NCI-H748 (cell line): Measurements from ENCODE around the gene FOXO3.
A peak's percentile ranks its signal among the peaks of the same experiment; 100 is the strongest.
"Not testable (repeated sequence)": the region's sequence is repeated elsewhere in the genome, so short reads cannot be mapped to it uniquely, and the experiment has no call there.

ENCODE experiments used
- DNase-seq: peaks from one replicate; lab custom pipeline; 2025; ENCODE audit not compliant: unreplicated experiment; lab: John Stamatoyannopoulos, UW

The FOXO3 gene

DNA sequence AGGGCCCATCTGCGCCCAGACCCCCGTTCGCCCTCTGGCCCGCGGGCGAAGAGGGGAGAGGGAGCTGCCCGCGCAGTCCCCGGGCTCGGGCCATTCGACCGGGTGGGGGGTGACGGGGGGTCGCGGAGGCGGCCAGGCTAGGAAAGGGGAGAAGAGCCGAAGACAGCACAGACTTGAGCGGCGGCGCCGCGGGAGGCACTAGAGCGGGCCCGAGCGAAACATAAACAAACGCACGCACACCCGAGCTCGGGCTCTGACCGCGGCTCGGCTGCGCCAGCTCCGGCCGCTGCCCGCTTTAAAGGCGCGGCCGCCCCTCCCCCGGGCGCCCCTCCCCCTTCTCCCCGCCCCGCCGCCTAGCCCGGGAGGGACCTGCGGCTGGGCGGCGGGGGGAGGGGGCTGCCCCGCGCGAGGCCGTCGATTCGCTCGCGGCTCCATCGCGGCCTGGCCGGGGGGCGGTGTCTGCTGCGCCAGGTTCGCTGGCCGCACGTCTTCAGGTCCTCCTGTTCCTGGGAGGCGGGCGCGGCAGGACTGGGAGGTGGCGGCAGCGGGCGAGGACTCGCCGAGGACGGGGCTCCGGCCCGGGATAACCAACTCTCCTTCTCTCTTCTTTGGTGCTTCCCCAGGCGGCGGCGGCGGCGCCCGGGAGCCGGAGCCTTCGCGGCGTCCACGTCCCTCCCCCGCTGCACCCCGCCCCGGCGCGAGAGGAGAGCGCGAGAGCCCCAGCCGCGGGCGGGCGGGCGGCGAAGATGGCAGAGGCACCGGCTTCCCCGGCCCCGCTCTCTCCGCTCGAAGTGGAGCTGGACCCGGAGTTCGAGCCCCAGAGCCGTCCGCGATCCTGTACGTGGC is at the start of gene FOXO3:
TSS of gene FOXO3 (plus strand) at position 455 of the 846 bp plus-strand sequence. CDS start at position 747, 292 bp downstream.
- peak; percentile 94 for DNase-seq

DNA sequence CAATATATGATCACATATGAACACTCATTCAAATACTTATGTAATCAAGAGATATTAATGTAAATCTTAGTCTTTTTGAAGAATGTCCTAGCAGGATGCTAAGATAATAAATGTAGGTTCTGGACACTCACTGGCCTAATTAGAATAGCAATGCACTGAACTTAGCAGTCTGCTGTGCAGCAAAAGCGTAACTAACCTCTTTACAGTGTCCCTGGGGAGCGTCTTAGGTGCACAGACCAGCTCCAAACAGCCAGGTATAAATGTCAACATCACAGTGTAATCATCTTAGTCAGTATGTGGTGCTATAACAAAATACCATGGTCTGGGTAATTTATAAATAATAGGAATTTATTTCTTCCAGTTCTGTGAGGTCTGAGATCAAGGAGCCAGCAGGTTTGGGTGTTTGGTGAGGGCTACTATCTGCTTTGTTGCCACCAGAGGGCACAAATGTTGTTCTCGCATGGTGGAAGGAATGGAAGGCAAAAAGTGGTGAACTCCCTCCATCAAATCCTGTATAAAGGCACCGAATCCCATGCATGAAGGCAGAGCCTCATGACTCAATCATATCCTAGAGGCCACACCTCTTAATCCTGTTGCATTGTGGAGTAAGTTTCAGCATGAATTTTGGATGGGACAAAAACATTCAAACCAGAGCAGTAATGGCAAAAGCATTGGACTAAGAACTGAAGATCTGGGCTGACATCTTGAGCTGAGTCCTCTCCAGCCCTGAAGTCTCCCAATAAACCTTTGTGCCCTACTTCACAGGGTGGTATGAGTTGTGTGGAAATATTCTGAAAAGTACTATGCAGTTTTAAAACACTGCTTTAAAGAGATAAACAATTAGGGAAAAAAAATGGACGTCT is 41.8 kb upstream of the FOXO3 start:
- DNase-seq: peak; percentile 27

DNA sequence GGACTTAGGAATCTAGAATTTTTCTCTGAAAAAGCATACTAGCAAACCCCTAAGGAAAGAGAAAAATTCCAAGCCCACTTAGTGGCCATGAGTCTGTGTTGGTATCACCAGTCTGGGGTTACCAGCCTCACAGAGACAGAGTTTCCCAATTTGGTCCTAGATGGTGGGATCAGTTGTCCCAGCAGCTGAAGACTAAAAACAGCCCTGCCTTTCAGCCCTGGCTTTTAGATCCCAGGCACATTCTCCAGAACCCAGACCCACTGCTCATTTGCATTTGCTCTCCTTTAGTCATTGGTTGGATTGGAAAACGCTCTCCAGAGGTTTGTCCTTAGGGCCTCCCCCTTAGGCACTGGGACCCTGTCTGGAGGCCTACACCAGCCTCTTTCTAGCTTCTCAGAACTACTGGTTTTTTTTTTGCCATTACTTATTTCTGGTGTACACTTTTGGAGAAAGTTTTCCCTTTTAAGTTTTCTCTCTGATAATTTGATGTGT is 39.1 kb upstream of the FOXO3 start:
- DNase-seq: no peak

DNA sequence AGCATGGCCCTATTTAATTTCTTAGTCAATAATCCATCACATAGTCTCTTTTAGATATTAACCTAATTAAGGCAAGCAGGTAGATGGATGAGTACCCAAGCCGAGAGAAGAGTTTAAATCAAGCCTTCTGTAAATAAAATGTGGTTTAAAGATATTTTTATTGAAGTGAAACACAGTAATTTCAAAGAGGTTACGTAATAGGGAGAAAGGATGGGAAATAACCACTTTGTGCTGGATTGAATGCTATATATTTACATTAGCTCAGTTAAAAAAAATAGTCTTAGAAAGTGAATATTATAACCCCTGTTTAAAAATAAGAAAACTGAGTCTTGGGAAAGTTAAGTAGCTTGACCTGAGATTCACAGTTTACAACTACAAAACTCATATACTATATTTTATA is 37.0 kb upstream of the FOXO3 start:
- no peak for DNase-seq

DNA sequence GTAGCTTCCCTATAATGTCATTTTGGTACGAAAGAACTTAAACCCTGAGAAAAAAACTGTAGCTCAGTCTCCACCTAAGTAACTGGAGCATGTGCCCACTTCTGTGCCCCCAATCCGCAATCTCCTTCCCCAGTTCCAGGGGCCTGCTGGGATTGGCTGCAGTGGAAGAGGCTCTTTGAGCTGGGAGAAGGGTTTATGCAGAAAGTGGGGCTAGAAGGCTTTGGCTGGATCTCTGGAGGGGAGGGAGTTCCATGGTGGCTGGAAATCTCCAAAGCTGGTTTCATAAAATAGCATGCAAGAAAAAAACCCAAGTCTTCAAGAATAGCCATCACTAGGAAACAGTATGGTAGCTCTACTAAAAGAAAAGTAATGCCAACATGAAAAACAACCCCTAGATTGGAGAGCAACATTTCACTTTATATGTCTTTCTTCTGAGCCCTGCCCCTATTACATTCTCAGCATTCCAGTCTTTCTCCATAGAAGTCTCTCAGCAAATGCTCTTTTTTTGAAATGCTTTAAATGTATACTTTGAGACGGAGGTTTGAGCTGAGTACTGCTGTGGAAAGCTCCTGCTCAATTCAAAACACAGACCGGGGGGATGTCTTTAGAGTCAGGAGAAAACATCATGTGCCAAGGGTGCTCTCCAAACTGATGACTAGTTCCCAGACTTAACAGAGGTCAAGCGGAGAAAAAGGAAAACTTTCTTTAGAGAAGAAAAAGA is 36.0 kb upstream of the FOXO3 start:
- DNase-seq: no peak

DNA sequence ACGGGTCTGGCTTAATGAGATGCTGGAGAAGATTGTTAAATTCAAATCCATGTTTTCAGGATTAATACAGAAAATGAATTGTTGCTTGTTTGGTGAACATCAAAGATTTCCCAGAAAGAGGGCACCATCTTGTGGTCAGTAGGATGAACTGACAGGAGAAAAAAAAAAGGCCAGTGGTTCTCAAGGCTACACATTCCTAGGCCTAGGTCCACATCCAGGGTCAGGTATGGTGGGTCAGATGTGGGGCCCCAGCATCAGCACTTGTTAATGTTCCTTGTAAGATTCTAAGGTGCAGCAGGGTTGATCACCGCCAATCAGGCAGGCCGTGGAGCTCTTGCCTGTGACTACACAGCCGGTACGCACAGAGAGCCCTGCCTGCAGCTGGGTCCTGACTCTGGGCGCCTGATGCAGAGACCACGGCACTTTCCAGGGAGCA is 34.0 kb upstream of the FOXO3 start:
- DNase-seq: peak; percentile 43

DNA sequence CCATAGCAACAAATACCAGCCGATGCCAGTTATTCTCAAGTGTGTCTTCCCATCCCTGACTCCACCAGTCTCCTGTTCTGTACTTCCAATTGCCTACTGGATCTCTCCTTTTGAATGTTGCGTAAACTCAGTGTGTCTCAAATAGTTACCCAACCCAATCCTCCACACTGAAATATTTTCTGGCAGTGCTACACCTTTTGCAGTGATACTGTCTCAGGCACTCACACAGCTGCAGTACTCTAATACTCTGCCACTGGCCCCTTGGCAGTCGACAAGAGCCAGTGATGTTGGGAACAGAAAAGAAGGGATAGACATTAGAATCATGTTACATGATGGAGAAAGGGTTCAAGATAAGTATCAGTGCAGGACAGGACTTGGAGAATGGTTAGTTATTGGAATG is 31.8 kb upstream of the FOXO3 start:
- no peak for DNase-seq

DNA sequence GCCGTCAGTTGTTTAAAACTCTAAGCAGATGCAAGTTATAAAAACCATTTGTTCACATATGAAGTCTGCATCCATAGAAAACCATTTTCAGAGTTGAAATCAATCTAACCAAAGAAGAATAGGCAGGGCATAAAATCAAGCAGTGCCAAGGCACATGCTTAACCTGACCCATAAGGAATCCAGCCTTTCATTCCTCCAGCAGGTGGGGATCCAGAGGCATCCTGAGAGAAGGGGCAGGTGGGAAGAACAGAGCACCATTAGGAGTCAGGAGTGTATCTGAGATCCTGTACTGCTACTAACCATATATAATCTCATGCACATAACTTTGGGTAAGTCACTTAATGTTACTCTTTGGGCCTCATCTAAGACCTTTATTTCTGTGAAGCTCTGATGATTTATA is 29.4 kb upstream of the FOXO3 start:
- peak; percentile 10 for DNase-seq

DNA sequence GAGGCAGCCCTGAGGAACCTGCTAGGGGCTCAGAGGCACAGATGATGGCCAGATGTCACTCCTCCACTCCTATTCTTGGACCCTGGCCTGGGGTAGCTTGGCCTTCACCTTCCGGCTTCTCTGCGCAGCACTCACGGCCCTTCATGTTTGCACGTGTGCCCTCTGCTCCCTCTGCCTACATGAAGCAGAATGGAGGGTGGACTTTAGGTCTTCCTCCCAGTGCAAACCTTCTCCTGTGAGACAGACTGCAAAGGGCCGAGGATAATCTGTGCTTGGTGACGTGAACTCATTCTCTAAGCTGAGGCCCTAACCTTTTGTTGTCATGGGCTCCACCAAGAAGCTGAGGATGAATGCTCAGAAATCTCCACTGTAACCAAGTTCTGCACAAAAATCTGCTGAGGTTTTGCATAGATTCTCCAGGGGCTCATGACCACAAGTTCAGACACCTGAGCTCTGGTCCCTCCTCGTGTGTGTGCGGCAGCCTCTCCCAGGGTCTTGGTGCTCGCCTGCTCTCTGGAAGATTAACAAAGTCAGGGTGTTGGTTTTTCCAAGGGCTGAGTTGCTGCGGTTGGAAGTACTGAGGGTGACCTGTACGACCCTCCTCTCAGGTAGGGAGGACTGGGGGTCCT is 25.5 kb upstream of the FOXO3 start:
- no peak for DNase-seq

DNA sequence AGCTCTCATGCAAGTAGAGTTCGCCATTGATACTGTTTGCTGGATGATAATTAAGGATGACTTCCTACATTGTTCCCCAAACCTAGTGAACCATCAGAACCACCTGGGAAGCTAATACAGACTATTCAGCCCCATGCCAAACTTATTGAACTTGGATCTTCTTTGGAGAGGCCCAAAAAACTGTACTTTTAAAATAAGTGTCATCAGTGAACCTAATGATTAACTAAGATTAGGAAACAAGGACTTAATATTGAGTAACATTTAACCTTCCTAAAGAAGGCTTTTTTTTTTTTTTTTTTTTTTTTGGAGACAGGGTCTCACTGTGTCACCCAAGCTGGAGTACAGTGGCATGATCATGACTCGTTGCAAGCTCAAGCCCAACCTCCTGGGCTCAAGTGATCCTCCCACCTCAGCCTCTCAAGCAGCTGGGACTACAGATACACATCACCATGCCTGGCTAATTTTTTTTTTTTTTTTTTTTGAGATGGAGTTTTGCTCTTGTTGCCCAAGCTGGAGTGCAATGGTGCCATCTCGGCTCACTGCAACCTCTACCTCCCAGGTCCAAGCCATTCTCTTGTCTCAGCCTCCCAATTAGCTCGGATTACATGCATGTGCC is 24.7 kb upstream of the FOXO3 start:
- DNase-seq: not testable (repeated sequence)

DNA sequence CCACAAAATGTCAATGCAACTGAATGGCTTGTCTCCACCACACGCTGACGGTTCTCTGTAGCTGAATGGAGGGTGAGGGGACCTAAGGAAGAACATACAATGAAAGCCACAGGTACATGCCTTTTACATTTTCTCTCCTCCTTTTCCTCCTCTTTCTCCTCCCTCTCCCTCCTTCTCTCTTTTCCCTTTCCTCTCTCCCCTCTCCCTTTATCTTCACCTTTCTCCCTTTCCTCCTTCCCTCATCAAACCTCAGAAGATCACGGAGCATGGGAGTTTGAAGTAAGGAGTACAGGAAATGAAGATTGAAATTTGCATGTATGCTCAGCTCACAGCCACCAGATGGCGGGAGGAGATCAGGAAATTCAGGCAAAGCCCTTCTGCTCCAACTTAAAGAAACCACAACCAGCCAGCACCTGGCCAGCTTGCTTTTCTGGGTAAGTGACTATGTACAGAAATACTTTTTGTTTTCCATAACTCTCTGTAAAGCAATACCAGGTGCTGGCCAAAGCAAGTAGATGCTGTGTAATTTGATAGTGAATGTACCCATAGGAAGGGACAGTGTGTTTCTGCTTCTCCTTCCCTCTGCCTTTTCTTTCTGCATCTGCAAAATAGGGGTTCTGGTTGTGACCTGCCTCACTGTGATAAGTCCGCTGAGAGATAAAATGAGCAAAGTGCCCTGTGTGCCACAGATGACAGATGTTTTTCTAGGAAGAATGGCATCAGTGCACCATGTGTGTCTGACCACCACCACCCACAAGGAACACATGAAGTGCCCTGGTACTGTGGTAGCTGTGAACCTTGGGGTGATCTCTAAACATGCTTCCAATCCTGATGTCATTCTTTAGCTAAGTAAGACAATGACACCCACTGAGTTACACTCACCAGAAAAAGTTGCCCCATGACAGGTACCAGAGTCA is 18.6 kb upstream of the FOXO3 start:
- DNase-seq: peak; percentile 79

DNA sequence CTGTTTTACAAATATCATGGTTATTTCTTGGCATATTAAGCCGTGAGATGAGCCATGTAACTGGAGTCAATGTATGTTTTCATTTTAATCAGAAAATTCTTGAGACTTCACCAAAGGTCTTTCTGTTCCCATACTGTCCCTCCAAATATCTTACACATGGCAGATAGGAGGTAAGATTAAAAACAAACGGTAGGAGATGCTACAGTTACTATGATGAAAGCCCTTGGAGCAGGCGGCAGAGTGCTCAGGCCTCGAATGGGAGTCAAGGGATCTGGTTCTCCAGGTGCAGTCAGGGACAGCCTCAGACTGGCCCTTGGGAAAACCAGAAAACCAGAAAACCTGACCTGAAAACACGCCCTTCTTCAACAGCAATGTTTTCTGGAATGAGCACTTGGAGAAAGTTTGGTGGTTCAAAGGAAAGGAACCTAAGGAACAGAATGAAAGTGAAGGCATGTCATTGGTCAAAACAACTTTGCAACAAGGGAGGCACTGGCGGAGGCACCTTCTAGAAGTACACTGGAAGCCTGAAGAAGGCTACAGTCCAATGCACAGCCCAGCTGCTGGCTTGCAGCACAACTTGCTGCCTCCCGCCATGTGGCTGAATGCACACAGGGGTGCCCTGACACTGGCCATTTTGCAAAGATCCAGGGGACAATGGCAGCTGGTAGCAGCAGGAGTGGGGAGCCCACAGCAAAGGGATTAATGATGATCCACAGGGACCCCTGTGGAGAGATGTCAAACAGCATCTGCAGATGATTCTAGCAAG is 17.4 kb upstream of the FOXO3 start:
- DNase-seq: peak; percentile 14

DNA sequence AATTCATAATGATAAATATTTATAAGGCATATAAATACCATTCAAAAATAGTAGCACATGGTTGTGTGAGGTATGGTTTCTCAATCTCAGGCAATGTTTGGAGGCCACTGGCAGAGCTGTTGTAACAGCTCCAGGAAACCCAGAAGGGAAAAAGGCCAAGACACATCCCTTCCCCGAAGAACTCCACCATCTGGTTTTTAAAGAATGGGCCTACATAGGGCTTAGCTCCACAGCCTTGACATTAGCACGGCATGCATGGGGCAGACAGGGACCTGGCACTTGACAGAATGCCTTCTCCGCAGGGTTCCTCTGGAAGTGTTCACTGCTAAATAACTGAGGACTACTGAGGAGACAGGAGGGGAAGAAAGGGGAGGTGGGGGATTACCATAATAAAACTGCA is 16.1 kb upstream of the FOXO3 start:
- no peak for DNase-seq

DNA sequence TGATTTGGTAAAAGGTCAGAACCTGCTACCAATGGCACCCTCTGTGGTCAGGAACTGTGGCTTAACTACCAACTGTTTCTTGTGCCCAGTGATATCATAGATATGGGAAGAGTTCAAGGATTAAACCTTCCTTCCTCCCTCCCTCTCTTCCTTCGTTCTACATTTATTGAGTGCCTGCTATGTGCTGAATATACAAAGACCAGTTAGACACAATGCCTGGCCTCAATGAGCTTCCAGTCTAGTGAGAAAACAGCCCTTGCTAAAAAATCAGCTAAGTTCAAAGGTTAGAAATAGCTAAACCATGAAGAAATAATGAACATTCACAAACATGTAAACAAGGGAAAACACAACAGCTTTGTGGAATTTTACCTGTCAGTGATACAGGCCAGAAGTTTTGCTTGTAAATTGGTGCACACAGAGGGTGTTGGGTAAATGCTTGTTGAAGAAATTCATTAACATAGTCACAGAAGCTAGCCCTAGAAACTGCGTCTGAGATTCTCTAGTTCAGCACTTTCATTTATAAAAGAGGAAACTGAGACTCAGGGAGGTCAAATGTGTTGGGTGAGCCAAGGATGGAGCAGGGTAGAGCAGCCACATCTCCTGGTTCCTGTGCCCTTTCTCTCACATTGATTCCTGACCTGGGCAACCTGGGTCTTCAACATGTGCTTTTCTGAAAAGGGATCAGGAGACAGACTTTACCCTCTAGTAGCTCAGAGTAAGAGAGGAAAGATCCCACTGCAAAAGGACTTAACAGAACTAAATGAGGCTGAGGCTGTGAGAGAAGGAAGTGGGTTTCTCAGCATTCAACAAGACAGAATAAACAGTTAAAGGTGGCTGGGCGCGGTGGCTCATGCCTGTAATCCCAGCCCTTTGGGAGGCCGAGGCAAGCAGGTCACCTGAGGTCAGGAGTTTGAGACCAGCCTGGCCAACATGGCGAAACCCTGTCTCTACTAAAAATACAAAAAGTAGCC is 14.4 kb upstream of the FOXO3 start:
- no peak for DNase-seq

DNA sequence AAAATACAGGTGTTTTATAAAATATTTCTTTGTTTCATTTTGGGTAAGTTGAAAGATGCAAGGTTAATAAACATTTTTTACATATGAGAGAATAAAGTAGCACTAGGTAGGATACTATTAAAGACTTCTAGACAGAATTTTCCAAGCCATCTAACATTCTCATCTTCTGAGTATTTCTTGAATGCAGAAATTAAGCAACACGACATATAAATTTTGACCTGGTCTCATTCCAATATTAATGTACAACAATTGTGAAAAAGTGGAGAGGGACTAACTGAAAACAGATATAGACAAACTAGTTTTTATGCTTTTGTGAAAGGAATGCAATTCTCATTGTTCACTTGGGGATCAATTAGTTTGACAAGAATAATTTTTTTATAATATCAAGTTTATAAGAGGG is 11.5 kb upstream of the FOXO3 start:
- DNase-seq: no peak

DNA sequence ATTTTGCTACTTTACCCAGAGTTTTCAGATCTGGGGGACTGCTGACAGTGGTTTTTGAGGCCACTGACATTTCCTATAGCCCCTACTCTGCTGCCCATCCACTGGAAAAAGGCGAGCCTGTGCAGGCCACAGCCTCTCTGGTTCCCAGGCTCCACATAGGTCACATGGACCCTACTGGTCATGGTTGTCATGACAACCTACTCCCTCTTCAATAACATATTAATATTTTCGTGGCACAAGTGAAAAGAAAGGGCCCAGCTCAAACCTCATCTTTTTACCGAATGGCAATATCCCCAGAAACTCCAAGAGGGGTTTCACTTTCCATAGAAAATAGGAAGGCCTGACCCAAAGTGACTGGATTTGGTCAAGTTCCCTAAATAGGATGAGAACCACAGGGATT is 11.0 kb upstream of the FOXO3 start:
- no peak for DNase-seq

DNA sequence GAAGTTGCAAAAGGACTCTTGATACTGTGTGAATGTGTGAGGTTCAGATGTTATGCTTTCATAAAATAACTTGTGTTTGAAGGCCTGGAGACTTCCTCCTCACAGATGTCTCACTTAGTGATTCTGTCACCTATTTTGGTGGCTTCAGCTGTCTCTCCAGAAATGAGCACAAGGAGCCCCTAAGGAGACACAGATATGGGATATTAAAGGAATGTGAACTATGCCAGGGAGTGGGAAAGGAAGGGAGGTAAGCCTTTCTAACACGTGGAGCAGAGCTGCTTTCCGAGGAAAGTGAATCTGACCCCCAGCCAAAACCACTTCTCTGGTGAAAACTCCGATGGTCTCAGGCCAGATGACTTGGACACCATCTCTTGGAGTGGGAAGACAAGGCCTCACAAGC is 10.5 kb upstream of the FOXO3 start:
- DNase-seq: no peak
